ENCODE results near the gene HOXB4. TPM values are rescaled to one million over a fixed set of nuclear protein-coding genes. Genes with fewer than 3 reads are reported as not detected.

The HOXB4 gene
- 1 to 10 TPM; 1.7 to 2.0 TPM for total RNA-seq

DNA sequence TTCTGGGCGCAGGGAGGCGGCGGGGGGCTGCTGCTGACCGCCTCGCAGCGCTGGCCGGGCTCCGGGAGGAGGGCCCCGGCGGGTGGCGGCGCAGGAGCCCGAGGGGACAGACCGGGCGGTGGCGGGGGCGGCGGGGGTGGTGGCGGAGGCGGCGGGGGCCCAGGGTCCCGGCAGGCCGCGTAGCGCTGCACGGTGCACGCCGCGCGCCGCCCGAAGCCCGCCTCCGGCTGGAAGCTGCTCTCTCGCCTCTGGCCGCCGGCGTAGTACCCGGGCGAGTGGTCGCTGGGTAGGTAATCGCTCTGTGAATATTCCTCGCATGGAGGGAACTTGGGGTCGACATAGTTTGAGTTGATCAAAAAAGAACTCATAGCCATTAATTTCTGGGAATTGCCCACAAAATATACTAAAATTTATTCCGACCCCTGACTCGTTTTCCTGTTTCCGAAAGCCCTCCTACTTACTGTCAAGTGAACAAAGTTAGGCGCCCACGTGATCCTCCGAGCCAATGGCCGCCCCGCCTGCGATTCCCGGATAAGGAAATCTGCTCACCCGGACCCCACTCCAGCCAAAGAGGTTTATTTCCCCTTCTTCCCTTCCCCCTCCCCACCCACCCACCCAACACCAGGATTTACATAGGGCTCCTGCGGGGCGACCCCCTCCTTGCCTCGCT lies at the start of gene HOXB4:
TSS of gene HOXB4 (minus strand) at position 405 of the 670 bp plus-strand sequence. CDS start at position 374, 31 bp downstream.
- Mint-ChIP-seq H3K4me3 (peak within 1 kb of the TSS; percentile 85), H3K27me3 (peaks cover 42% of the 10 kb centered on the region), H3K9me3 (no peaks in the 10 kb centered on the region), H3K4me1 (ENCODE audit: low read depth) (peaks cover 40% of the 10 kb centered on the region), H3K27ac (peak within 1 kb of the TSS; percentile 72), H3K36me3 (ENCODE audit: low read depth) (no peaks in the 10 kb centered on the region)
- ChIA-PET CTCF (interaction anchor here (1.0 to 1.9 kb wide), 3 partner anchors 15 to 227 kb away, joined by 3 to 6 read pairs (median 3); partner anchors contain the start of gene HOXB5), POLR2A (interaction anchor here (1.0 to 1.9 kb wide), 4 partner anchors 10 to 64 kb away, joined by 3 to 5 read pairs (median 4); no protein-coding TSS in a partner anchor)
- TF ChIP-seq, protein P1, sequence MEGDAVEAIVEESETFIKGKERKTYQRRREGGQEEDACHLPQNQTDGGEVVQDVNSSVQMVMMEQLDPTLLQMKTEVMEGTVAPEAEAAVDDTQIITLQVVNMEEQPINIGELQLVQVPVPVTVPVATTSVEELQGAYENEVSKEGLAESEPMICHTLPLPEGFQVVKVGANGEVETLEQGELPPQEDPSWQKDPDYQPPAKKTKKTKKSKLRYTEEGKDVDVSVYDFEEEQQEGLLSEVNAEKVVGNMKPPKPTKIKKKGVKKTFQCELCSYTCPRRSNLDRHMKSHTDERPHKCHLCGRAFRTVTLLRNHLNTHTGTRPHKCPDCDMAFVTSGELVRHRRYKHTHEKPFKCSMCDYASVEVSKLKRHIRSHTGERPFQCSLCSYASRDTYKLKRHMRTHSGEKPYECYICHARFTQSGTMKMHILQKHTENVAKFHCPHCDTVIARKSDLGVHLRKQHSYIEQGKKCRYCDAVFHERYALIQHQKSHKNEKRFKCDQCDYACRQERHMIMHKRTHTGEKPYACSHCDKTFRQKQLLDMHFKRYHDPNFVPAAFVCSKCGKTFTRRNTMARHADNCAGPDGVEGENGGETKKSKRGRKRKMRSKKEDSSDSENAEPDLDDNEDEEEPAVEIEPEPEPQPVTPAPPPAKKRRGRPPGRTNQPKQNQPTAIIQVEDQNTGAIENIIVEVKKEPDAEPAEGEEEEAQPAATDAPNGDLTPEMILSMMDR (IDR thresholded peaks at IDR 0.05): no peak
- peak; percentile 84 for DNase-seq
- intact Hi-C loops (cut with micrococcal nuclease): no loop called here
- ATAC-seq: peak; percentile 76

GRCh38 chr17:48627118-48627597 lies 49.0 kb upstream of the HOXB4 start:
- ChIA-PET POLR2A (interaction anchor here (3.2 kb wide), 1 partner anchor 13 kb away, joined by 19 read pairs; the partner anchor contains the start of gene HOXB8), CTCF (interaction anchor here (1.3 to 5.5 kb wide), 5 partner anchors 8 to 32 kb away, joined by 3 to 40 read pairs (median 21); partner anchors contain the start of gene HOXB8)
- H3K27ac Mint-ChIP-seq: peak overlapping the region; percentile 7
- TF ChIP-seq, protein P1 (IDR thresholded peaks at IDR 0.05): no peak
- ATAC-seq: no peak
- intact Hi-C loops (cut with micrococcal nuclease): no loop called here
- no peak for DNase-seq
- no peaks in the 10 kb centered on the region for H3K36me3 Mint-ChIP-seq (ENCODE audit: low read depth)
- H3K27me3 Mint-ChIP-seq: peaks cover 74% of the 10 kb centered on the region
- peak overlapping the region; percentile 77 for H3K4me3 Mint-ChIP-seq
- H3K9me3 Mint-ChIP-seq: no peaks in the 10 kb centered on the region
- H3K4me1 Mint-ChIP-seq (ENCODE audit: low read depth): peaks cover 8% of the 10 kb centered on the region

DNA sequence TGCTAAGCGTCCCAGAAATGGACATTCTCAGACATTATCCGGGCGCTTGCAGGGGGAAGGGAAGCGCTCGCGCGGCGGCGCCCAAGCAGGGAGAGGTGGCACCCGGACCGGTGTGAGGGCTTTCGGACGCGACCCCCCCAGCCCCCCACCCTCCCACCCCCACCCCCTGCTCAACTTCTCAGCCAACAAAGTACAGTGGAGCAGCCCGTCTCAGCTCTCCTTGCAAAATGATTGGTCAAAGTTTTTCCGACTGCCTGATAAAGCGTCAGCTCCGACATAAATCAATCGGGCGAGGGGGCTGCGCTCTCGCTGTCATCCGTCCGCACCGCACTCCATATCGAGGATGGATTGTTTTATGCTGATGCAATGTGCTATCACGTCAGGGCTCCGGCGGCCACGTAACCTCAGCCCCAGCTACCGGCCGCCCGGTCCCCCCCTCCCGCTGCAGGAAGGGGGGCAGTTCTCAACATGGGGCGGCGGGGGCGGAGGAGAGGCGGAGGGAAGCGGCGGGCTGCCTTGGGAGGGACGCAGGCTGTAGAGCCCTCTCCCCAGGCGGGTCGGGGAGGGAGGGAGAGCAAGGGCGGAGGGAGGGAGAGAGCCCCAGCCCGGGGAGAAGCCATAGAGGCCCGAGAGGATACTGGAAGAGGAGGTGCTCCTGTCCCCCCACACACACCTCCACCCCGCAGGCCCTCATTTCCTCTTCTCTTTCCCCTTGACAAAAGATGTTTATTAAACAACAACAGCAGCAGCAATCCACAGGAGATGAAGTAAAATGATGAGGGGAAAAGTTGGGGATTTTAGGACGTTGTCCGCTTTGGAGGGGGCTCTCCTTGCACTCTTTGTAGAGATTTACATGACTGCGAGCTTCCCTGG lies 48.3 kb upstream of the HOXB4 start, which contains the start of gene HOXB9:
TSS of gene HOXB9 (minus strand) at position 114 of the 873 bp plus-strand sequence. CDS start at position 25, 89 bp downstream.
- DNase-seq (peak; percentile 86), ATAC-seq (peak; percentile 78)
- Mint-ChIP-seq H3K4me1 (ENCODE audit: low read depth) (peaks cover 8% of the 10 kb centered on the region), H3K36me3 (ENCODE audit: low read depth) (no peaks in the 10 kb centered on the region), H3K27ac (peak within 1 kb of the TSS; percentile 90), H3K9me3 (no peaks in the 10 kb centered on the region), H3K27me3 (peaks cover 77% of the 10 kb centered on the region), H3K4me3 (peak within 1 kb of the TSS; percentile 77)
- intact Hi-C loops (cut with micrococcal nuclease): no loop called here
- POLR2A ChIA-PET: interaction anchor here (0.9 to 3.2 kb wide), 3 partner anchors 12 to 519 kb away, joined by 3 to 19 read pairs (median 3); partner anchors contain the start of genes HOXB5, HOXB8 and SNX11
- TF ChIP-seq, protein P1 (IDR thresholded peaks at IDR 0.05): no peak
- CTCF ChIA-PET: interaction anchor here (1.3 to 5.5 kb wide), 7 partner anchors 9 to 35 kb away, joined by 3 to 40 read pairs (median 8); partner anchors contain the start of genes HOXB5 and HOXB8

DNA sequence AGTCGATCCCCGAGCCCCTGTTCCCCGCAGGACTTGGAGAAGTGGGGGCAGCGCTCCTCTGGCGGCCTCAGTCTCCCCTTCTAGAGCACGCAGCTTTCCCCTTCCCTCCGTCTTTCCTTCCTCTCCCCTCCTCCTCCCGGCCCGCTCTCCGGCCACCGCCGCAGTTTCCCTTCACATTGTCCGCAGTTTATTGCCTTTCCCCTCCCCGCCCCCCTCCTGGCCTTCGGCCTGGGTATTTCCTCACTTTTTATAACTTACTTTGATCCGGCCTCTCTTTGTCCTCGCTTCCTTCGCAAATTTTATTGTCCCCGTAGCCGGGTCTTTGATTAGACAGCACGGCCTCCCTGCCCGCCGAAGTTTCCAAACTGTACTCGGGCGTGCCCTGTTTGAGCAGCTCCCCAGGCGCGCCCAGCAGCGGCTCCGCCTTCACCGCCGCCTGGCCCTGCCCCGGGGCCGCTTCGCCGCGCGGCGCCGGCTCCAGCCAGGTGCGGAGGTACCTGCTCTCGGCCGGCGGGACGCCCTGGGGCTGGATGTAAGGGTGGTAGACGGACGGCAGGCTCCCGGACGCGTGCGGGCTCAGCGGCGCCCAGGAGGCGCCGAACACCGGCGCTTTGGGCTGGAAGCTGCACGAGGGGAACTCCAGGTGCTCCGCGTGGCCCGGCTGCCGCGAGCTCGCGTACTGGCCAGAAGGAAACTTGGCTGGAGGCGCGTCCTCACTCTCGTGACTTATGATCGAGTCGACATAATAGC lies 47.5 kb upstream of the HOXB4 start:
- DNase-seq (peak; percentile 55), ATAC-seq (peak; percentile 58)
- H3K27me3 Mint-ChIP-seq: peaks cover 77% of the 10 kb centered on the region
- H3K9me3 Mint-ChIP-seq: no peaks in the 10 kb centered on the region
- intact Hi-C loops (cut with micrococcal nuclease): no loop called here
- peaks cover 8% of the 10 kb centered on the region for H3K4me1 Mint-ChIP-seq (ENCODE audit: low read depth)
- H3K4me3 Mint-ChIP-seq: peak overlapping the region; percentile 77
- H3K27ac Mint-ChIP-seq: peak overlapping the region; percentile 52
- H3K36me3 Mint-ChIP-seq (ENCODE audit: low read depth): no peaks in the 10 kb centered on the region
- ChIA-PET CTCF (interaction anchor here (0.8 to 5.5 kb wide), 8 partner anchors 10 to 545 kb away, joined by 3 to 40 read pairs (median 7); partner anchors contain the start of genes HOXB5 and HOXB8), POLR2A (interaction anchor here (0.8 to 3.2 kb wide), 4 partner anchors 11 to 518 kb away, joined by 3 to 19 read pairs (median 3); partner anchors contain the start of genes HOXB5, HOXB8 and SNX11)
- TF ChIP-seq, protein P1 (IDR thresholded peaks at IDR 0.05): no peak

Data from activated CD8-positive, alpha-beta T cell treated with anti-CD3 and anti-CD28 coated beads for 36 hours (primary cell).